HG02938 (cell line): Measurements from ENCODE around the gene CLCF1.
A peak's percentile ranks its signal among the peaks of the same experiment; 100 is the strongest.

Experiments
- ATAC-seq: cut with Tn5 transposase; IDR thresholded peaks from one replicate; pipeline ENCODE4 v1.9.1; 2021; ENCODE audit warnings: mild to moderate bottlenecking, moderate library complexity; ENCODE audit not compliant: unreplicated experiment

CLCF1 gene

GRCh38 chr11:67372993-67373647 lies at the start of gene CLCF1:
CLCF1 (minus strand) TSS chr11:67373598; CDS start chr11:67373539, 59 bp downstream.
- ATAC-seq: no peak

GRCh38 chr11:67422891-67423290 lies 49.5 kb upstream of the CLCF1 start:
- no peak for ATAC-seq

- no peak for ATAC-seq
Observed at GRCh38 chr11:67421430-67422031, 48.1 kb upstream of the CLCF1 start.

GRCh38 chr11:67420646-67421429 lies 47.4 kb upstream of the CLCF1 start:
- ATAC-seq: peak; percentile 58

GRCh38 chr11:67420147-67420645 lies 46.8 kb upstream of the CLCF1 start:
- ATAC-seq: no peak

GRCh38 chr11:67419325-67420049 lies 46.1 kb upstream of the CLCF1 start:
- ATAC-seq: no peak

GRCh38 chr11:67418476-67419281 lies 45.3 kb upstream of the CLCF1 start:
- no peak for ATAC-seq

- ATAC-seq: no peak
Observed at GRCh38 chr11:67417425-67417824, 44.0 kb upstream of the CLCF1 start.

GRCh38 chr11:67416416-67417335 lies 43.3 kb upstream of the CLCF1 start:
- ATAC-seq: no peak

GRCh38 chr11:67415501-67416304 lies 42.3 kb upstream of the CLCF1 start, which contains the start of gene CARNS1:
CARNS1 (plus strand) TSS chr11:67415678; CDS start chr11:67416200, 522 bp downstream.
- no peak for ATAC-seq

GRCh38 chr11:67413266-67413849 lies 40.0 kb upstream of the CLCF1 start:
- ATAC-seq: no peak

- ATAC-seq: no peak
Observed at GRCh38 chr11:67412495-67413179, 39.2 kb upstream of the CLCF1 start.

GRCh38 chr11:67411785-67412152 lies 38.4 kb upstream of the CLCF1 start:
- no peak for ATAC-seq

GRCh38 chr11:67410984-67411784 lies 37.8 kb upstream of the CLCF1 start:
- ATAC-seq: no peak

- ATAC-seq: no peak
Observed at GRCh38 chr11:67410369-67410831, 37.0 kb upstream of the CLCF1 start.

- ATAC-seq: no peak
Observed at GRCh38 chr11:67409781-67410368, 36.5 kb upstream of the CLCF1 start.
